ENCODE measurements around the gene FGFR3. TPM values are rescaled to one million over a fixed set of nuclear protein-coding genes. Genes with fewer than 3 reads are reported as not detected.

Gene FGFR3
- total and polyA plus RNA-seq, 2 of the 8 experiments (the other 6 are each of a cell fraction or from before 2014, with no cell fraction given): 9.0 to 19.5 TPM

GRCh38 chr4:1775731-1776500 lies 17.2 kb upstream of the FGFR3 start:
- Histone ChIP-seq H3K4me3 (ENCODE audit: extremely low read depth in 1 of 4, insufficient read depth in 2 of 4, low read depth in 3 of 4, low read length in 4 of 4) (no peak overlapping the region), H3K4ac (replicated peaks; ENCODE audit: insufficient read length, low read depth, low read length) (peak overlapping the region; percentile 83), H3K23ac (ENCODE audit: insufficient read length) (no peak overlapping the region), H2BK20ac (ENCODE audit: low read length) (peak overlapping the region; percentile 75; the same call in 1 of the 2 replicates), H3K27me3 (replicated peaks in 1 of 4; ENCODE audit: control insufficient read depth in 3 of 4, extremely low read depth in 1 of 4, insufficient read depth in 3 of 4, low read length in 3 of 4) (no peaks in the 10 kb centered on the region), H3K14ac (ENCODE audit: insufficient read length) (no peak overlapping the region), H2AFZ (ENCODE audit: low read length) (no peak overlapping the region), H2BK15ac (ENCODE audit: low read length) (peak overlapping the region; percentile 95; the same call in 1 of the 2 replicates), H3K27ac (ENCODE audit: low read depth, low read length) (no peak overlapping the region), H3K9ac (replicated peaks in 1 of 4; ENCODE audit: extremely low read depth in 1 of 4, low read depth in 3 of 4, low read length in 3 of 4) (no peak overlapping the region), H3K4me1 (replicated peaks in 1 of 4; ENCODE audit: control insufficient read depth in 3 of 4, insufficient read depth in 4 of 4, low read length in 3 of 4) (peaks cover 0 to 36% (median 24%) of the 10 kb centered on the region in 4 experiments; a peak in 6 of 7 replicates), H2BK12ac (ENCODE audit: low read depth, low read length) (peak overlapping the region; percentile 99; the same call in 1 of the 2 replicates), H4K20me1 (replicated peaks in 1 of 2; ENCODE audit: control insufficient read depth in 1 of 2, insufficient read depth in 2 of 2, low read length in 2 of 2) (peaks cover 0 to 2% of the 10 kb centered on the region in 2 experiments), H2BK5ac (ENCODE audit: low read depth, low read length) (peak overlapping the region; percentile 82; the same call in 1 of the 2 replicates), H3K79me1 (ENCODE audit: low read depth, low read length) (no peaks in the 10 kb centered on the region; the same call in 1 of the 2 replicates), H4K91ac (replicated peaks; ENCODE audit: insufficient read length, low read length) (peak overlapping the region; percentile 81), H3K79me2 (ENCODE audit: control insufficient read depth in 1 of 2, insufficient read depth in 2 of 2, low read length in 2 of 2) (no peaks in the 10 kb centered on the region), H4K5ac (ENCODE audit: insufficient read length, low read depth, low read length) (no peak overlapping the region), H3K18ac (ENCODE audit: extremely low read depth, low read length) (peak overlapping the region; percentile 71), H3K36me3 (ENCODE audit: control insufficient read depth in 2 of 4, insufficient read depth in 4 of 4, low read length in 3 of 4) (no peaks in the 10 kb centered on the region), H3K23me2 (ENCODE audit: low read depth, low read length) (no peaks in the 10 kb centered on the region), H3K9me3 (ENCODE audit: insufficient read depth in 2 of 2, low read depth in 1 of 2, low read length in 1 of 2) (no peaks in the 10 kb centered on the region), H4K8ac (ENCODE audit: extremely low read depth, insufficient read depth, low read length) (no peak overlapping the region), H3K56ac (replicated peaks; ENCODE audit: insufficient read length, low read depth, low read length) (no peak overlapping the region), H2BK120ac (replicated peaks; ENCODE audit: low read depth, low read length) (peak overlapping the region; percentile 95), H3K4me2 (ENCODE audit: insufficient read depth in 1 of 2, low read depth in 2 of 2, low read length in 2 of 2) (no peak overlapping the region), H2AK5ac (ENCODE audit: low read depth, low read length) (peak overlapping the region; percentile 93; the same call in 1 of the 2 replicates)
- ChIA-PET CTCF (ENCODE audit: partially characterized antibody) (interaction anchor here (0.9 to 71.2 kb wide), 4 partner anchors 11 to 198 kb away, joined by 3 to 2507 read pairs (median 1255); partner anchors contain the start of gene FGFR3), POLR2A (ENCODE audit: partially characterized antibody) (interaction anchor here (1.3 to 17.2 kb wide), 5 partner anchors 7 to 25 kb away, joined by 3 to 170 read pairs (median 11); partner anchors contain the start of gene FGFR3)
- TF ChIP-seq GABPA (IDR thresholded peaks at IDR 0.05; ENCODE audit: borderline replicate concordance, insufficient read depth, low read length): 0 out of 2 replicates have a peak, but pooled peaks have one; percentile 36
- no peak for TF ChIP-seq SIX5 (IDR thresholded peaks at IDR 0.05; ENCODE audit: low read depth, low read length)
- FAIRE-seq (no peak), DNase-seq (ENCODE audit: low read depth in 1 of 2, low spot score in 2 of 2) (no peak)
- WGBS, 2 experiments (ENCODE audit: extremely low coverage in 1 of 2, insufficient coverage in 1 of 2, insufficient read length in 1 of 2, insufficient replicate concordance in 2 of 2, low coverage in 1 of 2, low lambda C conversion rate in 2 of 2, missing lambda C conversion rate in 1 of 2): 89% methylated on average over 23 of the region's 23 CpGs; no CpG with 5 or more reads in 1 of the 2 experiments

All from H1 (cell line).